Lung (tissue), 12 donors: Measurements from ENCODE around the gene BMP6. TPM values are rescaled to one million over a fixed set of nuclear protein-coding genes. Genes with fewer than 3 reads are reported as not detected.

Experiments
- ATAC-seq: fragments of 200-7000 bp; cut with Tn5 transposase; one replicate; pipeline ENCODE4 v1.9.1; 2020; ENCODE audit warnings: moderate number of reproducible peaks; ENCODE audit not compliant: insufficient read depth, low FRiP score
- DNase-seq, 3 donors: peaks; one replicate each; pipeline ENCODE4 v3.0.0-alpha.2; 2013 to 2017
- H3K27ac ChIP-seq, 2 donors: one replicate each; pipeline ENCODE4 v1.5.1; 2013; ENCODE audit warnings: mild to moderate bottlenecking in 2 of 2, moderate library complexity in 2 of 2, control low read depth in 1 of 2, inconsistent platforms in 1 of 2, low read depth in 1 of 2, low read length in 1 of 2
- H3K27me3 ChIP-seq, 3 donors: one replicate each; pipeline ENCODE4 v1.5.1; 2013; ENCODE audit warnings: low read length in 2 of 3; ENCODE audit not compliant: control insufficient read depth in 3 of 3, insufficient read depth in 3 of 3
- H3K36me3 ChIP-seq, 4 donors: one replicate each; pipeline ENCODE4 v1.5.1; 2013; ENCODE audit warnings: low read length in 4 of 4, mild to moderate bottlenecking in 1 of 4, moderate library complexity in 1 of 4; ENCODE audit not compliant: control insufficient read depth in 4 of 4, insufficient read depth in 4 of 4
- H3K4me1 ChIP-seq, 5 donors: one replicate each; pipeline ENCODE4 v1.5.1; 2013; ENCODE audit warnings: low read length in 5 of 5, mild to moderate bottlenecking in 2 of 5, moderate library complexity in 1 of 5; ENCODE audit not compliant: control insufficient read depth in 5 of 5, insufficient read depth in 5 of 5
- H3K4me3 ChIP-seq: one replicate; pipeline ENCODE4 v1.5.1; 2013; ENCODE audit warnings: mild to moderate bottlenecking, control low read depth, moderate library complexity
- H3K9ac ChIP-seq, 2 donors: one replicate each; pipeline ENCODE4 v1.5.1; 2013; ENCODE audit warnings: low read length in 2 of 2, control low read depth in 1 of 2; ENCODE audit not compliant: insufficient read depth in 1 of 2
- H3K9me3 ChIP-seq, 4 donors: one replicate each; pipeline ENCODE4 v1.5.1; 2013; ENCODE audit warnings: low read length in 3 of 4, mild to moderate bottlenecking in 1 of 4, moderate library complexity in 1 of 4; ENCODE audit not compliant: control insufficient read depth in 4 of 4, insufficient read depth in 3 of 4
- CTCF ChIP-seq: IDR thresholded peaks from 2 replicates; pipeline ENCODE4 v1.5.1; 2012; ENCODE audit warnings: mild to moderate bottlenecking; ENCODE audit errors: control extremely low read depth, extremely low read depth
- WGBS, 2 donors: extraction: QIAGEN DNeasy Blood & Tissue Kit; methylation state at CpG; one replicate each; pipeline ENCODE4 v1.1.7; 2013; 5-methylcytosine and 5-hydroxymethylcytosine counted together
- polyA plus RNA-seq, 2 donors: library from polyadenylated mRNA; stranded (reverse); fragments of 200-250 nt; gene quantifications; one replicate each; pipeline ENCODE4 v1.2.1, GENCODE V29; 2013
- total RNA-seq, 2 donors: library from RNA; depleted of rRNA in 1 of 2; stranded (reverse); fragments of >200 nt in 1 of 2; gene quantifications; one replicate each; pipeline ENCODE4 v1.2.1, GENCODE V29; 2014 to 2021
- donor health status: control.
- donor health status: control.
- donor health status: Bipolar disorder and iron deficiency.
- donor health status: healthy.
- donor health status: DM: yes; HTN: yes; CAD: no.

The BMP6 gene
- total and polyA plus RNA-seq, 4 donors, result 2.3 to 17.3 (median 10.6) TPM

GRCh38 chr6:7918403-7918802 lies 192.5 kb downstream of the BMP6 start:
- 93 to 96% methylated on average over 4 of the region's 4 CpGs for WGBS, 2 donors
- DNase-seq, result no peak
- Histone ChIP-seq H3K27me3 (peaks cover 0 to 13% (median 0%) of the 10 kb centered on the region in 3 donors), H3K4me1 (peaks cover 0 to 14% (median 0%) of the 10 kb centered on the region in 5 donors), H3K9ac (no peak overlapping the region), H3K27ac (no peak overlapping the region), H3K36me3 (no peaks in the 10 kb centered on the region), H3K9me3 (no peaks in the 10 kb centered on the region), H3K4me3 (no peak overlapping the region)
- no peak for TF ChIP-seq CTCF
- no peak for ATAC-seq

GRCh38 chr6:7919871-7920270 lies 194.0 kb downstream of the BMP6 start:
- no peak for DNase-seq
- H3K4me1 ChIP-seq, result peaks cover 0 to 14% (median 0%) of the 10 kb centered on the region in 5 donors
- H3K9me3 ChIP-seq, result peaks cover 0 to 2% (median 0%) of the 10 kb centered on the region in 4 donors
- H3K27me3 ChIP-seq, result peaks cover 0 to 3% (median 0%) of the 10 kb centered on the region in 3 donors
- WGBS, 2 donors, result 67 to 84% methylated on average over 8 of the region's 8 CpGs
- H3K4me3 ChIP-seq, result no peak overlapping the region
- no peaks in the 10 kb centered on the region for H3K36me3 ChIP-seq
- no peak overlapping the region for H3K9ac ChIP-seq
- no peak for TF ChIP-seq CTCF
- ATAC-seq, result peak; percentile 20
- H3K27ac ChIP-seq, result no peak overlapping the region

- no peaks in the 10 kb centered on the region for H3K36me3 ChIP-seq
- no peaks in the 10 kb centered on the region for H3K27me3 ChIP-seq
- H3K9ac ChIP-seq, result no peak overlapping the region
- H3K4me3 ChIP-seq, result no peak overlapping the region
- H3K4me1 ChIP-seq, result peaks cover 0 to 14% (median 0%) of the 10 kb centered on the region in 5 donors
- peaks cover 0 to 2% (median 0%) of the 10 kb centered on the region in 4 donors for H3K9me3 ChIP-seq
- TF ChIP-seq CTCF, result no peak
- H3K27ac ChIP-seq, result no peak overlapping the region
- DNase-seq (no peak), ATAC-seq (no peak)
- WGBS, 2 donors, result 76 to 77% methylated on average over 2 of the region's 2 CpGs
Observed at GRCh38 chr6:7920425-7920824, 194.5 kb downstream of the BMP6 start.

GRCh38 chr6:7921046-7921445 lies 195.1 kb downstream of the BMP6 start:
- no peaks in the 10 kb centered on the region for H3K36me3 ChIP-seq
- no peak for TF ChIP-seq CTCF
- DNase-seq (no peak), ATAC-seq (no peak)
- H3K4me1 ChIP-seq, result peaks cover 0 to 14% (median 0%) of the 10 kb centered on the region in 5 donors
- peaks cover 0 to 8% (median 0%) of the 10 kb centered on the region in 4 donors for H3K9me3 ChIP-seq
- H3K27me3 ChIP-seq, result no peaks in the 10 kb centered on the region
- no peak overlapping the region for H3K9ac ChIP-seq
- no peak overlapping the region for H3K4me3 ChIP-seq
- no peak overlapping the region for H3K27ac ChIP-seq
- 63 to 67% methylated on average over 4 of the region's 4 CpGs for WGBS, 2 donors
